ENCODE results near the gene EFEMP1.

EFEMP1 gene

DNA sequence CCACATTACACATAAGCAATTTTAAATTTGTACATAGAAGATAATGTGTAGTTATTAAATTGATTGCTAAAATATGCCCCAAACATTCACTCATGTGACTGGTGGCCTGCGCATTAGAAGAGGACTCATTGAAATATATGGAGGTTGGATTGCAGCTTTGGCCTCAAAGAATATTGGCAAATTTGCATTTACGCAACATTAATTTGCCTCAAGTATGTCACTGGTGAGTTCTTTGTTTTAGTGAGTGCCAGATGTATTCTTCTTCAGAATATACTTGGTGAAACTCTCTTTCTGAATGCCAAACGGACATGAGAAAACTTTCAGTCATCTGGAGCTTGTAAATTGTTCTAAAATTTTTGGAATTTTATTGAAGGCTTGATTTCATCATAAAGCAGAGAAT is 5.9 kb upstream of the EFEMP1 start:
- DNase-seq: no peak

DNA sequence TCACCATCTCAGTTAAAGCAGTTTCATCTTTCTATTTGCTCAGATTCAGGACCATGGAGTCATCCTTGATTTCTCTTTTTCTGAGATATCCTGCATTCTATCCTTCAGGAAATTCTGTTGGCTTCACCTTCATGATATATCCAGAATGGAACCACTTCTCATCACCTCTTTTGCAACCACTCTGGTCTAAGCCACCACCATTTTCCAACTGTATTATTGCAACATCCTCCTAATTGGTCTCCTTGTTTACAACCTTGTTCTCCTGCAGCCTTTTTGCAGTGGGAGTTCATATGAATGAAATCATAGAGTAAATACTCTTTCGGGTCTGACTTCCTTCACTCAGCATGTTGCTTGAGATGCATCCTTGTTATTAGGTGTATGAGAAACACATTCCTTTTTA is 3.4 kb upstream of the EFEMP1 start:
- no peak for DNase-seq

DNA sequence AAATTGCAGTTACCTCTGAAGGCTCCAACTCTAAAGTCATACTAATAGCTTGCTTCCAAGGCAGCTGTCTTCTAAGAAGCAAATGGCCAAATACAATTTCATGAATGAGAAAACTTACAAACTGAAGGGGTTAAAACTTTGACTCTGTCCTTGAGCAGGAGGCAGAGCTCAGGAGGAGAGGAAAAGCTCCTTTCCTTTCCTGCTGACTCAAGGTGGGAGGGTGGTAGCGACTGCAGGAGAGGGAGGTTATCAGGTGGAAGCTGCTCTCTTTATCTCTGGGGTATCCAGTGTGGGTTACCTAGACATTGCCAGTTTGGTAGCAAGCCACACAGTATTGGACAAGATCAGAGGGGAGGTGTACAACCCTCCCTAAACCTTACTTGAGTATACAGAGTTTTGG is 2.7 kb upstream of the EFEMP1 start:
- no peak for DNase-seq

DNA sequence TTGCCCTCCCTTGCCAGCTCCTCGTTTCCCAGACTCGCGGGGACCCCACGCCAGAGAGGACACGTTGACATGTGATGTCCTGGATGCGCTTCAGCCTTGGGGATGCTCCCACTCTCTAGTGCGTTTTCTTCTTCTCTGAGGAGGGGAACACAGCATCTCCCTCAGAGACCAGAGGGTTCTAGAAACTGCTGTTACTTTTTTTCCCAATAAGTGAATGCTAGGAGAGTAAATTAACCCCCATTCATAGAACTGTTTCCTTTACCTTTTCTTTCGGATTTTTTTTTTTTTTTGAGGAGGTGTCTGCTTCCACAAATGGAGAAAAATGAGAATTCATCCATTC is 370 bp upstream of the EFEMP1 start:
- no peak for DNase-seq

DNA sequence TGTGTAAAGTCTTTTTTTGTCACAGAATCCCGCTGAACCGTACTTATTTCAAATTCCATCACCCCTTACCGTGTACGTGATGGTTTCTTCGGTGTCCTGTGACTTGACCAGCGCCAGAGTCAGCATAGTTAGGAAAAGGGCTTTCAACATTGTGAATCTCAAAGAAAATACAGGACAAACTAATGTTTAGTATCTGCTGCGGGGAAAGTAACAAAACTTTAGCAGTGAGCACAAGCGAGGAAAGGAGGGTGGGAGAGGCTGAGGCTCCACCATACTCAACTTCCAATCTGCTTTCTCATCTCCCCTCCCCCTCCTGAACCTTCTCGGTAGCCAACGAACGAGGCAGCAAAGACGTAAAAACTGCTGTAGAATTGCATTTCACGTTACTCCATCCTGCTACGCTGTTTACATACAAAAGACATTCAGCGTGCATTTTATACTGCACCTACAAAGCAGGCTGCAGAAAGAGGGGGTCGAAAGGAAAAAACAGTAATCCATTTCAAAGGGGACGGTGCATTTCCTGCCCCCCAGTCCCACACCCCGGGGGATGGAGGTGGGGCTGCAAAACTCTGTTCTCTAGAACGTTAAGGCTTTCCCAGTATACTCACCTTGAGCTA is 1.2 kb downstream of the EFEMP1 start:
- DNase-seq: no peak

DNA sequence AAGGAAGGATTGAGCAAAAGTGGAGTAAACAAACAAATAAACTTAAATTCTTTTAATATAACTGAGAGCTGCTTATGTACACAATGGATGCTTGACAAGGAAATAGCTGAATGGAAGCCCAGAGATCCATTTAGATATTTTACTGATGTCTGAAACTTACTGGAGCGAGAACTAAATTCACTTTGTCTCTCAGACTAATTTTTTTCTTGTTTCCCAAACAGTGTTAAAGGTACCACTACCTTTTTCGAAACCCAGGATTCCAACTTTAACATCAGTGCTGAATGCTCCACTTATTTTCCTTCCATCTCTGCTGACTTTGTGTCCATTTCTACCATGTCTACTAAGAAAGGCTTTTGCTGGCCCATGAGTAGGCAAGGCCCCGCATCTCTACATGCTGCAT is 4.0 kb downstream of the EFEMP1 start:
- DNase-seq: no peak

DNA sequence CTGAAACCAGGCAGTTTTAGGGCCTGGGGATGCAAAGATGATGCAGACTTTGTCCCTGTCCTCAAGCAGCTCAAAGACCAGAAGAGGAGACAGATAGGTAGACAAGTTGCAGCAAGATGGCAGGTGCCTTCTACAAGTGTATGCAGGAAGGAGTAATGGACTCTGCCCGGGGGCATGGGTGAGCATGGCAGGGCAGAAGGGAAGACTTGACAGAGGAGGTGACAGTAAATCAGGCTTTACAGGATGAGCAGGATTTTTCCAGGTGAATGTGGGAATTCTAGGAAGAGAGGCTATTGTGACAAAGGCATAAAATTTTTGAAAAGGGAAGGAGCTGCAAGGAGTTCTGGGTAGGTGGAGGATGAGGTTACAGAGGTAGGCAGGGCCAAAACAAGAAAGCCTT is 4.7 kb downstream of the EFEMP1 start:
- DNase-seq: no peak

DNA sequence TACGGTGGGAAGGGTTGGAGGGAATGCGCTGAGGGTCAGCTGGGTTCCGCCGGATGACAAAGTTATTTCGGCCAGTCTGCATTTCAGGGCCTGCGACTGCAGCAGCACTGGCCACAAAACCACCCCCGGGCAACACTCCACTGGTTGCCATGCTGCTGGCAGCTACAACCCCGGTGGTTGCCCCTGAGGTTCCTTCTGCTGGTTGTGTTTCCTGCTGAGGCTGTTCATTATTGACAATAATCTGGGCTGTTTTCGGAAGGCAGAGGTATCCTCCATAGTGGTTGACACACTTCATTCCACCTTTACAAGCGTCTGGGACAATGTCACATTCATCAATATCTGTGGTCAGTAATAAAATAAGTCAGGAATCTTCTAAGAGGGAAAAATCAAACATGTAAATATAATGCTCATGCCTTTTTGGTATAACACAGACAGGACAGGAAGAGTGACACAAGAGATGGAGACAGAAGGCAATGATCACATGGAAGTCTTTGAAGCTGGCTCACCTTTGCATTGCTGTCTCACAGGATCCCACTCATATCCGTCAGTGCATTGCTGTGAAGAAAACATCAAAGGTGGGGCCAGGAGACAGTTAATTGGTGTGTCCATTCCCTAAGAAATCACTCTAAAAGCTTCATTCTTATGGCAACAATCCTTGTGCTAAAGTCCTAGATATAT is 5.7 kb downstream of the EFEMP1 start:
- no peak for DNase-seq

DNA sequence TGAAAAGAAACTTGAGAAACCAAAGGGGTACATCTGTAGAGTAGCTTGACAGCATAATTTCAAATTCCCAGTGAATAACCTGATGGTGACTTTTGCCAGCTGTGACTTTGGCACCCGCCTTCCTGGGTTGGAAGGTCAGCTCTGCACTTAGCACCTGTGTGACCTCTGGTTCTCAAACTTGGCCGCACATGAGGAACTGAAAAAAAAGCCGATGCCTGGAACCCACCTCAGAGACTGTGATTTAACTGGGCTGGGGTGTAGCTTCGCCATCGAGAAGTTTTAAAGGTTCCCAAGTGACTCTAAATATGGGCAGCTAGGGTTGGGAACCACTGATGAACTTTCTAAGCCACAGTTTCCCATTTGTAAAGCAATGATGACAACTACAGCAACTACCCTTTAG is 6.5 kb downstream of the EFEMP1 start:
- no peak for DNase-seq

DNA sequence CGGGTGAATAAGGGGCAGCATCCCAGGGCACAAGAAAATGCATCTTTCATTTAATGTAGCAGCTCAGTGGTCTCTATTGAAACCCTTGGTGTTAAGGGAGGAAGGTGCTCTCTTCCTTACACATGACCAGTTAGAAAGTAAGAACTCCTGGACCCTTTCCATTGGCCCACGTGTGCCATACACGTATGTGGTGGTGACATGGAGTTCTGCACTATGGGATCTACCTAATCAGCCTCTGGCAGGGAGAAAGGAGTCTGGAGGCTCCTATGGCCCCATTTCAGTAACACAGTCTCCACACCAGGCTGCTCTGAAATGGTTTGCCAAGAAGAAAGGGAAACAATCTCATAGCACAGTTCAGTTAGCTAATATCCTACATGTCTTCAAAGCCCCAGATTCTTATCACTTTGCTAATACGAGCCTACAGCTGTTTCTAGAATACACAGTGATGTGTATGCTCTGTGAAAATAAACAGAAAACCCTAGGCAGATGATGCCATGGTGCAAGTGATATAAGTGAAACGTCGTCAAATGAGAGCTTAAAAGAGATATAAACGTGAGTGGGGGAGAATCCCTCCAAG is 7.0 kb downstream of the EFEMP1 start:
- DNase-seq: no peak

DNA sequence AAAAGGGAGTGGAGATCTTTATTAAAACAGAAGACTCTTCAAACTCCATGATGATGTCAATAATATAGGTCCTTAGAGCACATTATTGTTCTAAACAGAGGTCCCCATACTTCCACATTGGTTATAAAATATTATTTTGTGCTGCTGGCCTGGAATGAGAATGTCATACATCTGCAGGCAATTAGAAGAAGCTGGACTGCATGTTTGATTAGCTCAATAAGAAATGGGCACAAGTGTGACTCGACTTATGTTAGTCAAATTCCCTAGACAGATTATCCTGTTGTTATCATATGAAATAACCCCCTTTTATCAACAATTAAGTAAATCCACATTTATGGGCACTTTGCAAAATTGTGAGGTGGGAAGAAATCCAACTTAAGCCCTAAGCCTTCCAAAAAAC is 8.8 kb downstream of the EFEMP1 start:
- DNase-seq: no peak

DNA sequence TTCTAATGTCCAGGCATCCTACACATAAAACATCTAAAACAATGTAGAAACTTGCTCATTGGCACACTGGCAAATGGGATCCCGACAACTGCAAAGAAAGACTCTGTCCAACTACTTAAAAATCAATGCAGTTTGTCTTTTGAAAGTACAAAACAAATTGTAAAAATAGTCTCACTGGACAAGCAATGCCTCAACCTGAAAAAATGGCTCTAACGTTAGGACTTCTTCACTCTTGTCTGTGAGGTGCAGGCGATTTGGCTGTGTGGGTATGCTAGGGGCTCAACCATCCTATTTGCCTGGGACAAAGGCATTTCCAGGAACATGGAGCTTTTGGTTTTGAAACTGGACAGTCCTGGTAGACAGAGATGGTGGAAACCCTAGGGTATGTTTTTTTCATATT is 10.7 kb downstream of the EFEMP1 start:
- no peak for DNase-seq

DNA sequence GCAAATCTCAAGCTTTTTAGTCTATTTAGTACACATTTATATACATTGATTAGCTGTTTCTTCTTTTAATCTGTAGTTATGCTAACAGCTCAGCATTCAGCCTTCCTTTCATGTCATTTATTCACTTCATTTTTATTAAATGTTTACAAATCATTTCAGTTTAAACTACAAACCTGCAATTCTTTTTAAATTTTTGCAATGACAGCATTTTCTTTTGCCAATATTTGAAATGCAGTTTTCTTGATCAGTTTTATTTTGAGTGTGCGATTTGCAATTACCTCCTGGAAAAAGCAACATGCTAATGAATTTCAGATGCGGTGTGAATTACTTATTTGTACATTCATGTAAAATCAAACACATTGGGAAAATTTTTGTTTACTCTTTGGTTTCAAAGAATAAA is 13.5 kb downstream of the EFEMP1 start:
- no peak for DNase-seq

DNA sequence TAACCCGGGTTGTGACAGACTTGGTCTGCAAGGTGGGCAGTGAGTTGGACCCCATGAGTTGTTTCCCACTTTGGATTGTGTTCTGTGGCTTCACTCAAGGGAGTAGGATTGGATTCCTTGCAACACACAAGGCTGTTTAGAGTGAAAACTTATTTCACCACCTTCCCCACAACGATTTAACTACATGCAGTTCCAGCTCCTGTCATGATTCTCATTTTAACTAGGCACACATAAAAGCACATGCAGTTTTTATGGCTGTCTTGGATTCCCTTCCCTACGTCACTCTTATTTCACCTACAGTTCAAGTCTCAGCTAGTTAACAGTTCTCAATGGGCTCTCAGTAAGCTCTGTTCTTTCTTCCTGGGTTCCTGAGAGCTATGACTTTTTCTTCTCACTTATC is 15.9 kb downstream of the EFEMP1 start:
- no peak for DNase-seq

DNA sequence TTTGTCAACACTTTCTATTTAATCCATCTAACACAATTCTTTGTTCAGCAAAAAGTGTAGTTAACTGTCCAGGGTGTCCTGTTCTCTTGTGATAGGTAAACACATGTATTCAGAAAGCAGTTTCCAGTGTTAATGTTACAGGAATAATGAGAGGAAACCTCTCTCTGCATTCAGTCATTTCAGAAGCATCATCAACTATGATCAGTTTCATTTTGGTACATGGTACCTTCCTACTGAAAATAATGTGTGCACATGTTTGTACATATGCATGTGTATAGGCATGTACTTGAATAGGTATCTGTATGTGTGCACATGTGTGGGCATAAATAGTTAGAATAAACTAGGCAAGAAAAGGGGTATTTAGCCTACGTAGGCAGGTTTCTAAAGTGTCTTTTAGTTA is 16.6 kb downstream of the EFEMP1 start:
- no peak for DNase-seq

DNA sequence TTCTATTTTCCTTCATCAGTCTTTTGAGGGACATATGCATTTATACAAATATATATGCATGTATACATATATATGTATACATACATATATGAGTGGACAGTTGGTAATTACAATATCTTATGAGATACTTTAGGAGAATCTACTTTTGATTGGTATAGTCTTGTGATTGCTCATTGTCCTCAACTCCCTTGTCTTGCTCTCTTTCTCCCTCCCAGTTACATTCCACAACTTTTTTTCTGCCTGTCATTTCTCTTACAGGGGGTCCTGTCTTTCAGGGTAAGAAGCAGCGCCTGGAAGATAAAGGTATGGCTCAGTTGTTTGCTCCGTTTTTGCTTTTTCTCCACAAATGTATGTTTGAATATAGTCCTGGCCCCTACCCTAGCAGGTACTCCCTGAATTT is 19.9 kb downstream of the EFEMP1 start:
- no peak for DNase-seq

DNA sequence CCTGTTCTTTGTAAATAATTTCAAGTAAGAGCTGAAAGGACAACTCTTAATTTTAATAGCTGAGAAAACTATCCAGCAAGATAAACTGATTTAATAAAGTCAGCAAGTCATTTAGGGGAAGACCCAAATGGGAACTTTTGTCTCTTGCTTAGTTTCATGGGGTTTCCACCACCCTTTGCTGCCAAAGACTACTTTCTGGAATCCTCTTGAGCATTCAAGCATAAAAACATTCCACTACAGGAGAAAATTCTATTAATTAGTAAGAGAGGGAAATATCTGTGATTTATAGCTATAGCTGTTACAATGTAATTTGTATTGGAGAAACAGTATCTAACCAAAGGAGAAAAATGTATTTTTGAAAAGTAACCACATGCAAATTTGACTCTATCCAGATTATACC is 20.6 kb downstream of the EFEMP1 start:
- no peak for DNase-seq

DNA sequence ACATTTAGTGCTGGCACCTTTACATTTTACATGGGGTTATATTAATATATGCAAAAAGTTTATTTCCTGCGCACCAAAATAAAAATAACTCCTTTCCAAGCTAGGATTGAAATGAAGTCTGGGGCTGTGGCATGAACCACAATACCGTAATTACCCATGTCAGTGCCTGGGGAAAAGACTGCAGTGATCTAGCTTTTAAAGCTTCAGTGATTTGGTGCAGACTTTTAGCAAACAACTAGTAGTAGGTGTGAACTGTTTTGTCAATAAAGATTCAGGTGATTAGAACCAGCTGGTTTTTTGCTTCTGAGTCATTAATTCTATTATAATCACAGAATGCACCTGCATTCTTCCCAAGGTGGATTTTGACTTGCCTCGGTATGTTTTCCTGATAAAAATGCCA is 21.2 kb downstream of the EFEMP1 start:
- DNase-seq: no peak

DNA sequence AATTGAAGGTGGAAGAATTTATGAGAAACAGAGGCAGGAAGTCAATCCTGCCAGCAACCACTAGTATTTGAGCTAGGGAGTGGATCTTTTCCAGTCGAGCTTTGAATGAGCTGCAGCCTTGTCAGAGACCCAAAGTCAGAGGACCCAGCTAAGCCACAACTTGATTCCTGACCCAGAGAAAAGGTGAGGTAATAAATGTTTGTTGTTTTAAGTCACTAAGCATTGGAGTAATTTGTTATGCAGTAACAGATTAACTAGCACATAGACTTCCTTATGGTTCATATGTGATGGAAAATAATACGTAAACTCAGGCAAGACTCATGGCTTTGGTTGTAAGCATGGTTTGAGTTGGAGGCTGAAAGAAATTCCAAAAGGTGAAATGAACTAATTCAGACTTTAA is 21.6 kb downstream of the EFEMP1 start:
- DNase-seq: no peak

DNA sequence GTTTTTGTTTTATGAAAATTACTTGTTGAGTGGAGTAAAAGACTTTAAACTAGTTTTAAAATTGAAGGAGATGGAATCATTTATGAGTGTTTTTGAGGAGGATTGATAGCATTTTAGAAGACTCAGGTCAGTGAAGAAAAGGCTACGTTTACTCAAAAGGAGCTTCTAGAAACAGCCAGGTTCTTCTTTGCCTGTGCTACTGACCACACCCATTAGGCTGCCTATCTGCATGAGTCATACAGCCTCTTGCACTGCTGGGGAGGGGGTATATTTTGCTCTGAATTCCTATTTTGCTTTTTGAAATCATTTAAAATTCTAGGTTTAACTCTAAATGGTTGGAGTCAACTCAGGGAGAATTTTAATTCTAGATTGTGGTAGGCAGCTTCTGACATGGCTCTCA is 22.3 kb downstream of the EFEMP1 start:
- no peak for DNase-seq

DNA sequence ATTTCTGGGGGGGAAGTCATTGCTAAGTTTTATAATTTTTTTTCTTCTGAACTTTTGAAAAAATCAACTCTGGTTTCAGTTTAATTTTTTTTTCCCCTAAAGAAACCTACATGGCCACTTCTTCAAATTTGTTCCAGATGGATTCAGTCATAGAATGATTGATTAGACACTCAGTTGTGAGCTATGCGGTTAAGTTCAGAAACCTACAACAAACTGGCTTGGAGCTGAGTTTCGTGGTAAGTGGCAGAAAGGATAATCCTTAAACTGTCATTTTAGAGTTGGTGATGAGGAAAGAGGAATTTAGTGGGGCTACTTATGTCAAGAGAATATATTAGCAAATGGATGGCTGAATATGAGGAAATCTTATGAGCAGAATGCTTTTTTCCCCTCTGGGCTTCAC is 23.7 kb downstream of the EFEMP1 start:
- no peak for DNase-seq

DNA sequence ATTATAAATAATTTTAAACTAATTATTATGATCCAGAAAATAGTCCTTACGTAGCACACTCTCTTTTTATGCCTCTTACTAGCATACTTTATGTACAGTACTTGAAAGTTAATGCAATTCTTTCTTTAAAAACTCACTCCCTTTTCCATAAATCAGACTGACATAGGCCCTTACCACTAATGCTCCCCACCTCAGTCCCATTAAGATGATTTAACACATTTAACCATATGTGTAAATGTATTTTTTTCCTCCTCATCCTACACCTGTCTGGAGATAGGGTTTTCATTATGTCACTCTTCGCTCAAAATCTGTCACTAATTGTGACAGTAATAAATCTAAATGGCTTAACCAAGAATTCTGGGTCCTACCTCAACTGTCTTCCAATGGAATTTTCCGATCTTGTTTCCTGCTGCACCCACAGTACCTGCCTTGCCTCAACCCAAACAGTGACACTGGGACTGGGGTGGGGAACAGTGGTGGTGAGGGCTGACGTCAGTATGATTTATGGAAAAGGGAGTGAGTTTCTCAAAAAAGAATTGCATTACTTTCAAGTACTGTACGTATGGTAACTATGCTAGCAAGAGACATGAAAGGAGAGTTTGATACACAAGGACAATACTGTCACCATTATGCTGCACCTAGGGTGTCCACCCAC is 25.1 kb downstream of the EFEMP1 start:
- DNase-seq: no peak

DNA sequence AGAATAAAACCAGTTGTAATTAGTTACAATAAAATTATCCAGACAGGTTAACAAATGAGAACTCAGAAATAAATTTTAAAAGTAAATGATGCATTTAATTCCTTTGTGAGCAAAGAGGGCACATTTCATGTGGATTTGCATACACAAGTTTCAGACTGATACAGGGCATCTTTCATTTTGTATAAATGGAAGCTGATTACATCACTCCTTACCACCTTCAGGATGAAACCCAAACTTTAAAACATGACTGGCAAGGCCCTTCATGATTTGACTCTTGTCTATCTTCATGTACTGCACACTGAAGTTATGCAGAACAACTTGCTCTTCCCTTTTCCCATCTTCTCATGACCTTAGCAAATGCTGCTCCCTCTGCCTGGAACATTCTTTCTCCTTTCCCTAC is 26.9 kb downstream of the EFEMP1 start:
- DNase-seq: no peak

DNA sequence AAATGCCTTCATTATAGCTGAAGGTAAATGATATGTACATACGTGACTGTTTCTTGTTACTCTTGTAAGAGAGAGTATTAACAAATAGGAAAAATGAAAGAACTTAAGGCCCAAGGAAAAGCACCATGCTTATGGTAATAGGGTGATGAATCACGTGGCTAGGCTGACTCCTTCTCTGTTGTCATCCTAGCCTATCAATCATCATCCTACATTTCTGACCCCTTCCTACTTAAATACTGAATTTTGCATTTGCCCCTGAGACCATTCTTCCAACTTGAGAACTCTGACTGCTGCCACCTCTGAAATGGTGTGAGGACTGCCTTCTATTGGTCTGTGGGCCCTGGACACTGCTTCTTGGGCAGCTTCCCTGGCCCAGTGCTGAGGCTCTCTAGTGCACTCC is 28.9 kb downstream of the EFEMP1 start:
- no peak for DNase-seq

DNA sequence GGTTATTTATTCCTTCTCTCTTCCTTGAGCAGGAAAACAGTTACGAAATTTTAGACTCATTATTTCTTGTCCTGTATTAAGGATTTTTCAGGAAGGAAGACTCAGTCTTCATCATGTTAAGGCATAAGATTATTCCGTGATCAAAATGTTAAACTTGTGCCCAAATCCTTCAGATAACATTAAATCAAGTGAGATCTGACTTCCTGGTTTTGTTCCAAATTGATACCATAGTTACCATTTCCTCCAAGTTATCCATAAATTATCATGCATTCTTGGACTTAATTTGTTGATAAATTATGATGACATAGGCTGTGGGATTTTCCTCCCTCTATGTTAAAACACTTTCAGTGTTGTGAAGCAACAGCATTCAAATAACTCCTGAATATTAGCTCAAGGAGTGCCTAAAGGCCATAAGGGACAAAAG is 31.9 kb downstream of the EFEMP1 start:
- DNase-seq: no peak

Data from activated T-cell treated with anti-CD3 and anti-CD28 coated beads for 4 hours (primary cell).